ENCODE measurements around the gene TMEM156.
"Not testable (repeated sequence)": the region's sequence is repeated elsewhere in the genome, so short reads cannot be mapped to it uniquely, and the experiment has no call there.

Gene TMEM156

GRCh38 chr4:38946919-38947318, 85.3 kb downstream of the TMEM156 start:
- Histone ChIP-seq H3K4me3 (ENCODE audit: extremely low read depth, insufficient read depth, low read length, poor library complexity, severe bottlenecking) (no peak overlapping the region), H3K36me3 (ENCODE audit: control insufficient read depth, insufficient read depth, low read length) (peaks cover 30% of the 10 kb centered on the region), H3K4me1 (ENCODE audit: control insufficient read depth, insufficient read depth, low read length, poor library complexity, severe bottlenecking) (peaks cover 20% of the 10 kb centered on the region), H3K9me3 (ENCODE audit: control insufficient read depth, low read length) (no peaks in the 10 kb centered on the region), H3K27ac (ENCODE audit: low read depth, low read length, severe bottlenecking) (no peak overlapping the region)
- 87 to 96% methylated on average over 2 to 3 of the region's 3 CpGs for WGBS, 2 experiments (ENCODE audit: insufficient coverage in 2 of 2)

- Histone ChIP-seq H3K27ac (ENCODE audit: low read depth, low read length, severe bottlenecking) (no peak overlapping the region), H3K36me3 (ENCODE audit: control insufficient read depth, insufficient read depth, low read length) (peaks cover 50% of the 10 kb centered on the region), H3K4me1 (ENCODE audit: control insufficient read depth, insufficient read depth, low read length, poor library complexity, severe bottlenecking) (peaks cover 15% of the 10 kb centered on the region), H3K9me3 (ENCODE audit: control insufficient read depth, low read length) (no peaks in the 10 kb centered on the region), H3K4me3 (ENCODE audit: extremely low read depth, insufficient read depth, low read length, poor library complexity, severe bottlenecking) (no peak overlapping the region)
- 86 to 95% methylated on average over 6 to 8 of the region's 9 CpGs for WGBS, 2 experiments (ENCODE audit: insufficient coverage in 2 of 2)
Observed at GRCh38 chr4:38944440-38944839, 87.8 kb downstream of the TMEM156 start.

- 94 to 100% methylated on average over 2 to 3 of the region's 4 CpGs for WGBS, 2 experiments (ENCODE audit: insufficient coverage in 2 of 2)
- Histone ChIP-seq H3K36me3 (ENCODE audit: control insufficient read depth, insufficient read depth, low read length) (peaks cover 61% of the 10 kb centered on the region), H3K9me3 (ENCODE audit: control insufficient read depth, low read length) (no peaks in the 10 kb centered on the region), H3K4me3 (ENCODE audit: extremely low read depth, insufficient read depth, low read length, poor library complexity, severe bottlenecking) (no peak overlapping the region), H3K4me1 (ENCODE audit: control insufficient read depth, insufficient read depth, low read length, poor library complexity, severe bottlenecking) (peaks cover 4% of the 10 kb centered on the region), H3K27ac (ENCODE audit: low read depth, low read length, severe bottlenecking) (no peak overlapping the region)
Observed at GRCh38 chr4:38943343-38943742, 88.9 kb downstream of the TMEM156 start.

GRCh38 chr4:38941906-38942305, 90.3 kb downstream of the TMEM156 start:
- not testable (repeated sequence) for H3K4me3 ChIP-seq (ENCODE audit: extremely low read depth, insufficient read depth, low read length, poor library complexity, severe bottlenecking); H3K9me3 ChIP-seq (ENCODE audit: control insufficient read depth, low read length); H3K4me1 ChIP-seq (ENCODE audit: control insufficient read depth, insufficient read depth, low read length, poor library complexity, severe bottlenecking); H3K27ac ChIP-seq (ENCODE audit: low read depth, low read length, severe bottlenecking)
- 94% methylated on average over 2 of the region's 3 CpGs; no CpG with 5 or more reads in 1 of the 2 experiments for WGBS, 2 experiments (ENCODE audit: insufficient coverage in 2 of 2)
- H3K36me3 ChIP-seq (ENCODE audit: control insufficient read depth, insufficient read depth, low read length): peaks cover 74% of the 10 kb centered on the region

GRCh38 chr4:38940476-38940875, 91.7 kb downstream of the TMEM156 start:
- Histone ChIP-seq H3K36me3 (ENCODE audit: control insufficient read depth, insufficient read depth, low read length) (peaks cover 88% of the 10 kb centered on the region), H3K4me1 (ENCODE audit: control insufficient read depth, insufficient read depth, low read length, poor library complexity, severe bottlenecking) (no peaks in the 10 kb centered on the region), H3K4me3 (ENCODE audit: extremely low read depth, insufficient read depth, low read length, poor library complexity, severe bottlenecking) (no peak overlapping the region), H3K9me3 (ENCODE audit: control insufficient read depth, low read length) (no peaks in the 10 kb centered on the region), H3K27ac (ENCODE audit: low read depth, low read length, severe bottlenecking) (no peak overlapping the region)
- WGBS, 2 experiments (ENCODE audit: insufficient coverage in 2 of 2): 94 to 100% methylated on average over 1 to 3 of the region's 3 CpGs

GRCh38 chr4:38939165-38939564, 93.0 kb downstream of the TMEM156 start:
- Histone ChIP-seq H3K4me1 (ENCODE audit: control insufficient read depth, insufficient read depth, low read length, poor library complexity, severe bottlenecking) (no peaks in the 10 kb centered on the region), H3K27ac (ENCODE audit: low read depth, low read length, severe bottlenecking) (no peak overlapping the region), H3K36me3 (ENCODE audit: control insufficient read depth, insufficient read depth, low read length) (peaks cover 86% of the 10 kb centered on the region), H3K9me3 (ENCODE audit: control insufficient read depth, low read length) (no peaks in the 10 kb centered on the region), H3K4me3 (ENCODE audit: extremely low read depth, insufficient read depth, low read length, poor library complexity, severe bottlenecking) (no peak overlapping the region)
- no CpG with 5 or more reads among the region's 1 CpG for whole genome bisulfite sequencing, 2 experiments (ENCODE audit: insufficient coverage in 2 of 2)

GRCh38 chr4:38935391-38936073, 96.7 kb downstream of the TMEM156 start:
- H3K9me3 ChIP-seq (ENCODE audit: control insufficient read depth, low read length): no peaks in the 10 kb centered on the region
- no peak overlapping the region for H3K27ac ChIP-seq (ENCODE audit: low read depth, low read length, severe bottlenecking)
- no peak overlapping the region for H3K4me3 ChIP-seq (ENCODE audit: extremely low read depth, insufficient read depth, low read length, poor library complexity, severe bottlenecking)
- WGBS, 2 experiments (ENCODE audit: insufficient coverage in 2 of 2): 80 to 100% methylated on average over 3 of the region's 5 CpGs
- no peaks in the 10 kb centered on the region for H3K4me1 ChIP-seq (ENCODE audit: control insufficient read depth, insufficient read depth, low read length, poor library complexity, severe bottlenecking)
- peaks cover 92% of the 10 kb centered on the region for H3K36me3 ChIP-seq (ENCODE audit: control insufficient read depth, insufficient read depth, low read length)

- Histone ChIP-seq H3K27ac (ENCODE audit: low read depth, low read length, severe bottlenecking) (no peak overlapping the region), H3K4me1 (ENCODE audit: control insufficient read depth, insufficient read depth, low read length, poor library complexity, severe bottlenecking) (no peaks in the 10 kb centered on the region), H3K36me3 (ENCODE audit: control insufficient read depth, insufficient read depth, low read length) (peaks cover 92% of the 10 kb centered on the region), H3K4me3 (ENCODE audit: extremely low read depth, insufficient read depth, low read length, poor library complexity, severe bottlenecking) (no peak overlapping the region), H3K9me3 (ENCODE audit: control insufficient read depth, low read length) (no peaks in the 10 kb centered on the region)
- WGBS, 2 experiments (ENCODE audit: insufficient coverage in 2 of 2): 100% methylated on average over 3 of the region's 5 CpGs
Observed at GRCh38 chr4:38931125-38931524, 101.1 kb downstream of the TMEM156 start.

- 60% methylated on average over 1 of the region's 6 CpGs; no CpG with 5 or more reads in 1 of the 2 experiments for WGBS, 2 experiments (ENCODE audit: insufficient coverage in 2 of 2)
- Histone ChIP-seq H3K9me3 (ENCODE audit: control insufficient read depth, low read length) (no peaks in the 10 kb centered on the region), H3K36me3 (ENCODE audit: control insufficient read depth, insufficient read depth, low read length) (peaks cover 91% of the 10 kb centered on the region), H3K4me3 (ENCODE audit: extremely low read depth, insufficient read depth, low read length, poor library complexity, severe bottlenecking) (no peak overlapping the region), H3K27ac (ENCODE audit: low read depth, low read length, severe bottlenecking) (no peak overlapping the region), H3K4me1 (ENCODE audit: control insufficient read depth, insufficient read depth, low read length, poor library complexity, severe bottlenecking) (no peaks in the 10 kb centered on the region)
Observed at GRCh38 chr4:38930707-38931106, 101.5 kb downstream of the TMEM156 start.

- H3K9me3 ChIP-seq (ENCODE audit: control insufficient read depth, low read length): no peaks in the 10 kb centered on the region
- H3K27ac ChIP-seq (ENCODE audit: low read depth, low read length, severe bottlenecking): no peak overlapping the region
- no peaks in the 10 kb centered on the region for H3K4me1 ChIP-seq (ENCODE audit: control insufficient read depth, insufficient read depth, low read length, poor library complexity, severe bottlenecking)
- 33% methylated on average over 1 of the region's 1 CpG; no CpG with 5 or more reads in 1 of the 2 experiments for WGBS, 2 experiments (ENCODE audit: insufficient coverage in 2 of 2)
- H3K4me3 ChIP-seq (ENCODE audit: extremely low read depth, insufficient read depth, low read length, poor library complexity, severe bottlenecking): no peak overlapping the region
- peaks cover 90% of the 10 kb centered on the region for H3K36me3 ChIP-seq (ENCODE audit: control insufficient read depth, insufficient read depth, low read length)
Observed at GRCh38 chr4:38930204-38930603, 102.0 kb downstream of the TMEM156 start.

GRCh38 chr4:38928974-38929373, 103.2 kb downstream of the TMEM156 start:
- WGBS, 2 experiments (ENCODE audit: insufficient coverage in 2 of 2): 96 to 98% methylated on average over 6 to 8 of the region's 9 CpGs
- Histone ChIP-seq H3K4me3 (ENCODE audit: extremely low read depth, insufficient read depth, low read length, poor library complexity, severe bottlenecking) (no peak overlapping the region), H3K36me3 (ENCODE audit: control insufficient read depth, insufficient read depth, low read length) (peaks cover 90% of the 10 kb centered on the region), H3K27ac (ENCODE audit: low read depth, low read length, severe bottlenecking) (no peak overlapping the region), H3K9me3 (ENCODE audit: control insufficient read depth, low read length) (no peaks in the 10 kb centered on the region), H3K4me1 (ENCODE audit: control insufficient read depth, insufficient read depth, low read length, poor library complexity, severe bottlenecking) (no peaks in the 10 kb centered on the region)
